HCT116 (cell line): Measurements from ENCODE around the gene PLCD3. TPM values are rescaled to one million over a fixed set of nuclear protein-coding genes. Genes with fewer than 3 reads are reported as not detected.

Experiments used
- ATAC-seq: fragments of 200-7000 bp; cut with Tn5 transposase; 2 replicates; pipeline ENCODE4 v1.9.1; 2020; ENCODE audit warnings: mild to moderate bottlenecking, moderate library complexity
- BruUV-seq: library from RNA; stranded (reverse); fragments of 400-500 nt; replicated peaks from 2 replicates; lab custom pipeline; 2021; lab: Mats Ljungman, UMichigan
- CTCF ChIA-PET: fragments of 300-600 bp; sonication (Branson Sonifier 250); formaldehyde crosslinking; loops from one replicate; lab custom pipeline; 2021; ENCODE audit warnings: antibody characterized with exemption; lab: Charles Lee
- POLR2A ChIA-PET: fragments of 300-600, 350-600 bp; sonication (Branson Sonifier 250); formaldehyde crosslinking; loops from one replicate; lab custom pipeline; 2021; ENCODE audit warnings: antibody characterized with exemption; lab: Charles Lee
- RAD21 ChIA-PET, 2 experiments: fragments of 300-600 bp; sonication (Branson Sonifier 250); formaldehyde crosslinking; loops; one replicate each; lab custom pipeline; 2023; ENCODE audit warnings: low total read pairs in 2 of 2; ENCODE audit not compliant: uncharacterized antibody in 2 of 2, unreplicated experiment in 2 of 2, low non-redundant PET in 1 of 2; lab: Charles Lee
- DNase-seq: peaks from one replicate; pipeline ENCODE4 v3.0.0-alpha.2; 2010; ENCODE audit warnings: low read depth, low spot score
- H2AFZ ChIP-seq: fragments of 200-600 bp; shearing (Covaris generic), sonication (generic); 2 replicates; pipeline ENCODE4 v1.6.1; 2017; ENCODE audit warnings: low read depth, mixed run types, mixed read lengths, antibody characterized with exemption, low read length; ENCODE audit not compliant: poor library complexity, severe bottlenecking
- H3K27ac ChIP-seq: 2 replicates; pipeline ENCODE4 v1.5.1; 2012; ENCODE audit warnings: low read depth, low read length
- H3K27me3 ChIP-seq: fragments of 200-600 bp; sonication (generic); 2 replicates; pipeline ENCODE4 v1.6.1; 2016; ENCODE audit warnings: mixed run types, low read length, mixed read lengths; ENCODE audit not compliant: insufficient read depth
- H3K36me3 ChIP-seq, 2 experiments: fragments of 200-500 bp in 1 of 2; fragments of 200-600 bp in 1 of 2; sonication (Bioruptor generic) in 1 of 2; sonication (generic) in 1 of 2; 2 replicates each; pipeline versions ENCODE4 v1.5.1 to v1.6.1; 2014 to 2016; ENCODE audit warnings: low read length in 2 of 2, inconsistent platforms in 1 of 2, mixed read lengths in 1 of 2, mixed run types in 1 of 2; ENCODE audit not compliant: insufficient read depth in 2 of 2, control insufficient read depth in 1 of 2
- H3K4me1 ChIP-seq, 2 experiments: fragments of 200-600 bp in 1 of 2; sonication (generic) in 1 of 2; 2 replicates each; pipeline versions ENCODE4 v1.5.1 to v1.6.1; 2012 to 2017; ENCODE audit warnings: low read length in 2 of 2, inconsistent platforms in 1 of 2, mild to moderate bottlenecking in 1 of 2, mixed read lengths in 1 of 2, mixed run types in 1 of 2, moderate library complexity in 1 of 2; ENCODE audit not compliant: insufficient read depth in 2 of 2, control insufficient read depth in 1 of 2
- H3K4me2 ChIP-seq: fragments of 200-600 bp; sonication (generic); 2 replicates; pipeline ENCODE4 v1.6.1; 2017; ENCODE audit warnings: mixed run types, low read length, mixed read lengths
- H3K4me3 ChIP-seq, 2 experiments: fragments of 200-600 bp in 1 of 2; sonication (generic) in 1 of 2; replicated peaks in 1 of 2; 2 replicates each; pipeline ENCODE4 v1.5.1; 2011 to 2016; ENCODE audit warnings: low read length in 2 of 2, control low read depth in 1 of 2, low read depth in 1 of 2, mild to moderate bottlenecking in 1 of 2, mixed read lengths in 1 of 2, mixed run types in 1 of 2
- H3K79me2 ChIP-seq: fragments of 200-600 bp; sonication (generic); 2 replicates; pipeline ENCODE4 v1.6.1; 2017; ENCODE audit warnings: mild to moderate bottlenecking, mixed run types, low read length, moderate library complexity, mixed read lengths; ENCODE audit not compliant: insufficient read depth
- H3K9ac ChIP-seq: fragments of 200-600 bp; sonication (generic); 2 replicates; pipeline ENCODE4 v1.6.1; 2016; ENCODE audit warnings: low read length, mixed read lengths
- H3K9me2 ChIP-seq: fragments of 200-600 bp; sonication (generic), shearing (Covaris generic); 2 replicates; pipeline ENCODE4 v1.6.1; 2017; ENCODE audit warnings: mixed run types, mild to moderate bottlenecking, moderate library complexity; ENCODE audit not compliant: insufficient read depth
- H3K9me3 ChIP-seq, 2 experiments: fragments of 200-500 bp in 1 of 2; fragments of 200-600 bp in 1 of 2; sonication (Bioruptor generic) in 1 of 2; sonication (generic) in 1 of 2; 2 replicates each; pipeline ENCODE4 v1.6.1; 2014 to 2017; ENCODE audit warnings: low read length in 2 of 2, mixed read lengths in 2 of 2, inconsistent platforms in 1 of 2, low read depth in 1 of 2, mild to moderate bottlenecking in 1 of 2, mixed run types in 1 of 2, moderate library complexity in 1 of 2; ENCODE audit not compliant: control insufficient read depth in 1 of 2, insufficient read depth in 1 of 2
- H4K20me1 ChIP-seq: fragments of 200-600 bp; sonication (generic), shearing (Covaris generic); 2 replicates; pipeline ENCODE4 v1.6.1; 2017; ENCODE audit warnings: mixed run types, mild to moderate bottlenecking, moderate library complexity; ENCODE audit not compliant: insufficient read depth
- CBX3 ChIP-seq: IDR thresholded peaks from 2 replicates; pipeline ENCODE4 v1.6.1; 2012; ENCODE audit warnings: low read depth
- CEBPB ChIP-seq: IDR thresholded peaks from 2 replicates; pipeline ENCODE4 v1.6.1; 2012; ENCODE audit warnings: low read depth
- EZH2phosphoT487 ChIP-seq: fragments of 200-600 bp; IDR thresholded peaks from 2 replicates; pipeline ENCODE4 v1.6.1; 2018; ENCODE audit warnings: antibody characterized with exemption, borderline replicate concordance
- JUND ChIP-seq: IDR thresholded peaks from 2 replicates; pipeline ENCODE4 v1.6.1; 2012
- POLR2A ChIP-seq: IDR thresholded peaks from 2 replicates; pipeline ENCODE4 v1.7.0; 2011; ENCODE audit warnings: borderline replicate concordance; ENCODE audit not compliant: insufficient read depth, insufficient read length; ENCODE audit errors: extremely low read depth
- SRF ChIP-seq: IDR thresholded peaks from 2 replicates; pipeline ENCODE4 v1.6.1; 2012; ENCODE audit warnings: low read depth
- TCF7L2 ChIP-seq: IDR thresholded peaks from 2 replicates; pipeline ENCODE4 v1.7.0; 2011; ENCODE audit warnings: borderline replicate concordance, inconsistent platforms; ENCODE audit not compliant: insufficient read depth, insufficient read length; ENCODE audit errors: extremely low read depth
- YY1 ChIP-seq: IDR thresholded peaks from 2 replicates; pipeline ENCODE4 v1.6.1; 2011; ENCODE audit warnings: low read length, low read depth, moderate library complexity, mild to moderate bottlenecking; ENCODE audit not compliant: insufficient replicate concordance; ENCODE audit errors: extremely low read depth
- intact Hi-C: fragments of 100-400 bp; cut with micrococcal nuclease; formaldehyde crosslinking; loops from 2 replicates; pipeline ENCODE4 v1.10.0; 2022
- total RNA-seq: library from RNA; stranded (reverse); gene quantifications from one replicate; pipeline ENCODE4 v1.2.1, GENCODE V29; 2021; ENCODE audit not compliant: unreplicated experiment
- TF ChIP-seq, protein P1 (sequence below): IDR thresholded peaks from 2 replicates; pipeline ENCODE4 v1.6.1; 2012
- TF ChIP-seq, protein P2 (sequence below): IDR thresholded peaks from 2 replicates; pipeline ENCODE4 v1.6.1; 2011; ENCODE audit warnings: mild to moderate bottlenecking, low read length, moderate library complexity; ENCODE audit not compliant: insufficient replicate concordance; ENCODE audit errors: extremely low read depth
- TF ChIP-seq, protein P3 (sequence below): IDR thresholded peaks from 2 replicates; pipeline ENCODE4 v1.6.1; 2012

PLCD3 gene
- total RNA-seq, 1 experiment from 2014 or later = 197 TPM

GRCh38 chr17:45115871-45116270 lies 16.4 kb downstream of the PLCD3 start:
- no peak overlapping the region for H3K4me2 ChIP-seq
- H3K9ac ChIP-seq = no peak overlapping the region
- H3K27me3 ChIP-seq = no peaks in the 10 kb centered on the region
- H3K27ac ChIP-seq = no peak overlapping the region
- TF ChIP-seq JUND (no peak), CEBPB (no peak), CBX3 (no peak), SRF (no peak), YY1 (no peak), POLR2A (no peak), EZH2phosphoT487 (no peak), TCF7L2 (no peak)
- TF ChIP-seq, protein P1, sequence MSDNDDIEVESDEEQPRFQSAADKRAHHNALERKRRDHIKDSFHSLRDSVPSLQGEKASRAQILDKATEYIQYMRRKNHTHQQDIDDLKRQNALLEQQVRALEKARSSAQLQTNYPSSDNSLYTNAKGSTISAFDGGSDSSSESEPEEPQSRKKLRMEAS = no peak
- TF ChIP-seq, protein P2, sequence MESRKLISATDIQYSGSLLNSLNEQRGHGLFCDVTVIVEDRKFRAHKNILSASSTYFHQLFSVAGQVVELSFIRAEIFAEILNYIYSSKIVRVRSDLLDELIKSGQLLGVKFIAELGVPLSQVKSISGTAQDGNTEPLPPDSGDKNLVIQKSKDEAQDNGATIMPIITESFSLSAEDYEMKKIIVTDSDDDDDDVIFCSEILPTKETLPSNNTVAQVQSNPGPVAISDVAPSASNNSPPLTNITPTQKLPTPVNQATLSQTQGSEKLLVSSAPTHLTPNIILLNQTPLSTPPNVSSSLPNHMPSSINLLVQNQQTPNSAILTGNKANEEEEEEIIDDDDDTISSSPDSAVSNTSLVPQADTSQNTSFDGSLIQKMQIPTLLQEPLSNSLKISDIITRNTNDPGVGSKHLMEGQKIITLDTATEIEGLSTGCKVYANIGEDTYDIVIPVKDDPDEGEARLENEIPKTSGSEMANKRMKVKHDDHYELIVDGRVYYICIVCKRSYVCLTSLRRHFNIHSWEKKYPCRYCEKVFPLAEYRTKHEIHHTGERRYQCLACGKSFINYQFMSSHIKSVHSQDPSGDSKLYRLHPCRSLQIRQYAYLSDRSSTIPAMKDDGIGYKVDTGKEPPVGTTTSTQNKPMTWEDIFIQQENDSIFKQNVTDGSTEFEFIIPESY = no peak
- TF ChIP-seq, protein P3, sequence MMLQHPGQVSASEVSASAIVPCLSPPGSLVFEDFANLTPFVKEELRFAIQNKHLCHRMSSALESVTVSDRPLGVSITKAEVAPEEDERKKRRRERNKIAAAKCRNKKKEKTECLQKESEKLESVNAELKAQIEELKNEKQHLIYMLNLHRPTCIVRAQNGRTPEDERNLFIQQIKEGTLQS = no peak
- ATAC-seq (no peak), DNase-seq (no peak)
- H4K20me1 ChIP-seq = no peaks in the 10 kb centered on the region
- no peaks in the 10 kb centered on the region for H3K9me3 ChIP-seq
- H3K4me1 ChIP-seq = peaks cover 3 to 8% of the 10 kb centered on the region in 2 experiments; a peak in 2 of 4 replicates
- ChIA-PET RAD21 (no interaction called here), CTCF (no interaction called here), POLR2A (no interaction called here)
- intact Hi-C loops = no loop called here
- H2AFZ ChIP-seq = no peak overlapping the region
- no peak overlapping the region for H3K4me3 ChIP-seq
- H3K9me2 ChIP-seq = no peaks in the 10 kb centered on the region
- BruUV-seq = no TSS peak
- no peaks in the 10 kb centered on the region for H3K79me2 ChIP-seq
- peaks cover 2 to 11% of the 10 kb centered on the region in 2 experiments; a peak in 3 of 4 replicates for H3K36me3 ChIP-seq
